ENCODE measurements around the gene ATXN7. TPM values are rescaled to one million over a fixed set of nuclear protein-coding genes. Genes with fewer than 3 reads are reported as not detected.

ATXN7 gene
- total and polyA plus RNA-seq, 2 of the 4 experiments (the other 2 are of a cell fraction): 8.6 to 13.6 TPM

- in situ Hi-C loops (cut with MboI; ENCODE audit: low sequenced_read_pairs) (no loop called here), intact Hi-C loops (cut with micrococcal nuclease) (no loop called here), dilution Hi-C loops (cut with HindIII; ENCODE audit: low sequenced_read_pairs, unreplicated experiment) (no loop called here)
- no peak overlapping the region for H2BK20ac ChIP-seq (ENCODE audit: low read depth, low read length)
- no peak overlapping the region for H3K18ac ChIP-seq (ENCODE audit: low read depth, low read length)
- ATAC-seq (ENCODE audit: low read depth) (no peak), DNase-seq (no peak)
- peaks cover 14% of the 10 kb centered on the region for H3K9me1 ChIP-seq (ENCODE audit: insufficient read depth, low read length)
- H3K4me2 ChIP-seq (ENCODE audit: low read depth, low read length): no peak overlapping the region
- no peaks in the 10 kb centered on the region for H3K36me3 ChIP-seq (ENCODE audit: control insufficient read depth, insufficient read depth, low read length)
- H3K14ac ChIP-seq (replicated peaks; ENCODE audit: low read depth, low read length): no peak overlapping the region
- ChIA-PET POLR2A (ENCODE audit: unreplicated experiment) (no interaction called here), CTCF (no interaction called here)
- TF ChIP-seq CHD1 (IDR thresholded peaks at IDR 0.05; ENCODE audit: low read depth, low read length) (no peak), FOS (IDR thresholded peaks at IDR 0.05; ENCODE audit: low read depth, low read length) (no peak)
- no peak overlapping the region for H4K8ac ChIP-seq (ENCODE audit: low read depth in 2 of 2, low read length in 2 of 2)
- H3K4me3 ChIP-seq (ENCODE audit: insufficient read depth, low read depth, low read length): no peak overlapping the region
- no peak overlapping the region for H3K9ac ChIP-seq (ENCODE audit: low read depth, low read length)
- H2BK5ac ChIP-seq (ENCODE audit: low read depth, low read length, poor library complexity, severe bottlenecking): no peak overlapping the region
- peaks cover 49 to 85% of the 10 kb centered on the region in 2 experiments for H3K79me1 ChIP-seq (ENCODE audit: low read depth in 1 of 2, low read length in 2 of 2)
- no peak overlapping the region for H3K56ac ChIP-seq (ENCODE audit: extremely low read depth, insufficient read depth, low read length)
- no peak overlapping the region for H2AK9ac ChIP-seq (replicated peaks; ENCODE audit: low read depth, low read length, poor library complexity)
- H2AK5ac ChIP-seq (ENCODE audit: low read depth, low read length): no peak overlapping the region
- no TSS peak for BruUV-seq (replicated peaks)
- H3K23ac ChIP-seq (ENCODE audit: low read depth, low read length): no peak overlapping the region
- H3K27ac ChIP-seq (ENCODE audit: insufficient read depth, low read length): no peak overlapping the region
- 80% methylated on average over 1 of the region's 6 CpGs; no CpG with 5 or more reads in 1 of the 2 experiments for WGBS, 2 experiments (ENCODE audit: extremely low coverage in 2 of 2, insufficient read length in 1 of 2)
- no peak overlapping the region for H3K4ac ChIP-seq (ENCODE audit: low read depth, low read length)
- H4K5ac ChIP-seq (ENCODE audit: low read depth, low read length): no peak overlapping the region
- peaks cover 59% of the 10 kb centered on the region for H4K20me1 ChIP-seq (ENCODE audit: insufficient read depth, low read length)
- no peaks in the 10 kb centered on the region for H3K9me3 ChIP-seq (ENCODE audit: control insufficient read depth, insufficient read depth, low read length)
- H2AFZ ChIP-seq (replicated peaks; ENCODE audit: low read length, poor library complexity): no peak overlapping the region
- H3K27me3 ChIP-seq (ENCODE audit: control insufficient read depth, insufficient read depth, low read length): no peaks in the 10 kb centered on the region
- H4K91ac ChIP-seq (ENCODE audit: insufficient read depth, low read depth, low read length): no peak overlapping the region
- no peak overlapping the region for H2BK15ac ChIP-seq (ENCODE audit: low read depth, low read length)
- H2BK120ac ChIP-seq (ENCODE audit: low read depth, low read length): no peak overlapping the region
- peaks cover 1% of the 10 kb centered on the region; the same call in 1 of the 2 replicates for H3K4me1 ChIP-seq (ENCODE audit: control insufficient read depth, insufficient read depth, low read length)
Measured at GRCh38 chr3:63934041-63934866, 70.6 kb downstream of the ATXN7 start.
